Right lobe of liver (tissue), 6 donors: ENCODE data around the gene PDCD4. TPM values are rescaled to one million over a fixed set of nuclear protein-coding genes. Genes with fewer than 3 reads are reported as not detected.

ENCODE experiments used
- ATAC-seq, 4 donors: fragments of 200-7000 bp; cut with Tn5 transposase; one replicate each; pipeline ENCODE4 v1.9.1; 2020; ENCODE audit warnings: mild to moderate bottlenecking in 4 of 4, moderate library complexity in 4 of 4
- DNase-seq, 3 donors: peaks; one replicate each; pipeline ENCODE4 v3.0.0-alpha.2; 2020
- H3K27ac ChIP-seq, 3 donors: fragments of 200-600 bp; one replicate each; pipeline ENCODE4 v1.8.0; 2022
- H3K27me3 ChIP-seq, 2 donors: fragments of 200-600 bp; one replicate each; pipeline ENCODE4 v1.8.0; 2022
- H3K36me3 ChIP-seq, 4 donors: fragments of 200-600 bp; sonication (generic) in 1 of 4; one replicate each; pipeline versions ENCODE4 v1.5.1 to v1.8.0; 2017 to 2022; ENCODE audit warnings: control low read depth in 1 of 4
- H3K4me1 ChIP-seq, 4 donors: fragments of 200-600 bp; sonication (generic) in 1 of 4; one replicate each; pipeline versions ENCODE4 v1.5.1 to v1.8.0; 2017 to 2022; ENCODE audit warnings: control low read depth in 1 of 4
- H3K4me3 ChIP-seq, 3 donors: fragments of 200-600 bp; one replicate each; pipeline ENCODE4 v1.8.0; 2022
- H3K9me3 ChIP-seq, 4 donors: fragments of 200-600 bp; sonication (generic) in 1 of 4; one replicate each; pipeline versions ENCODE4 v1.5.1 to v1.8.0; 2017 to 2022; ENCODE audit warnings: control low read depth in 1 of 4
- POLR2A ChIP-seq: fragments of 450-650 bp; IDR thresholded peaks from one replicate; pipeline ENCODE4 v1.6.1; 2017; ENCODE audit warnings: antibody characterized with exemption, mild to moderate bottlenecking
- WGBS: methylation state at CpG from one replicate; pipeline ENCODE4 v1.1.6; 2018; ENCODE audit warnings: low coverage, low lambda C conversion rate; ENCODE audit not compliant: insufficient coverage; ENCODE audit errors: missing lambda C conversion rate; 5-methylcytosine and 5-hydroxymethylcytosine counted together
- intact Hi-C, 2 donors: fragments of 100-400 bp; cut with DNase I; formaldehyde crosslinking; loops; one replicate each; pipeline versions ENCODE4 v1.11.2 to v1.14.1; 2022
- total RNA-seq, 6 experiments: library from RNA; depleted of rRNA in 2 of 6; stranded (reverse); fragments of >200 nt in 2 of 6; fragmentation: NEBNext Ultra II Directional in 3 of 6; extraction: Animal tissue kit (Norgen Biotek cat#: 25700) in 3 of 6; gene quantifications; one replicate each; pipeline versions ENCODE4 v1.1.0 to v1.2.4, GENCODE V29; 2016 to 2023
- TF ChIP-seq, protein P1 (sequence below), 4 donors: fragments of 200-600 bp in 3 of 4; fragments of 450-650 bp in 1 of 4; IDR thresholded peaks; one replicate each; pipeline versions ENCODE4 v1.5.1 to v1.8.0; 2016 to 2022; ENCODE audit warnings: antibody characterized with exemption in 4 of 4, mild to moderate bottlenecking in 2 of 4
- donor health status: DM: no; HTN: yes; CAD: no.
- donor health status: DM: no; HTN: no; CAD: no.
- donor health status: DM: no; HTN: no; CAD: no.
- donor health status: DM: no; HTN: yes; CAD: no.
- donor health status: DM: no; HTN: yes; CAD: no.

PDCD4 gene
- total RNA-seq, 6 experiments from 2014 or later, result 10.8 to 105 (median 32.5) TPM

DNA sequence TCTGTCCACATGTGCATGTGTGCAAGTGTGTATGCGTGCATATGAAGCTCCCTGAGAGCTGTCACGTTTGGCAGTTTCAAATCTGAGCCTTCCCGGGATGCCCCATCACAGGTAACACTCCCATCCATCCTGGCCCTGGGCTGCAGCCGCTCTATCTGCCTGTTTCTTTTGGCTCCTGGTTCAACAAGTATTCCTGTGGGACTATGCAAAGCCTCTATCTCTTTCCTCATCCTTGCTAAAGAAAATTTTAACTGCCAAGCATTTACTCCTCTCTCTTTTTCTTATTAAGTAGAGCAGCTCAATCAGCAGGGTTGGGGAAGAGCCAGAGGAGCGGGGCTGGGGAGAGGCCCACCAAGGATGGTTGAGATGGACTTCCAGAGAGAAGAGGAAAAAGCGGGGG lies 24.4 kb upstream of the PDCD4 start:
- no peaks in the 10 kb centered on the region for H3K9me3 ChIP-seq
- no peaks in the 10 kb centered on the region for H3K36me3 ChIP-seq
- no peak for ATAC-seq
- intact Hi-C loops, result no loop called here
- peaks cover 0 to 49% (median 24%) of the 10 kb centered on the region in 4 donors for H3K4me1 ChIP-seq
- WGBS, result 83% methylated on average over 6 of the region's 6 CpGs
- H3K27ac ChIP-seq, result no peak overlapping the region
- TF ChIP-seq, protein P1, sequence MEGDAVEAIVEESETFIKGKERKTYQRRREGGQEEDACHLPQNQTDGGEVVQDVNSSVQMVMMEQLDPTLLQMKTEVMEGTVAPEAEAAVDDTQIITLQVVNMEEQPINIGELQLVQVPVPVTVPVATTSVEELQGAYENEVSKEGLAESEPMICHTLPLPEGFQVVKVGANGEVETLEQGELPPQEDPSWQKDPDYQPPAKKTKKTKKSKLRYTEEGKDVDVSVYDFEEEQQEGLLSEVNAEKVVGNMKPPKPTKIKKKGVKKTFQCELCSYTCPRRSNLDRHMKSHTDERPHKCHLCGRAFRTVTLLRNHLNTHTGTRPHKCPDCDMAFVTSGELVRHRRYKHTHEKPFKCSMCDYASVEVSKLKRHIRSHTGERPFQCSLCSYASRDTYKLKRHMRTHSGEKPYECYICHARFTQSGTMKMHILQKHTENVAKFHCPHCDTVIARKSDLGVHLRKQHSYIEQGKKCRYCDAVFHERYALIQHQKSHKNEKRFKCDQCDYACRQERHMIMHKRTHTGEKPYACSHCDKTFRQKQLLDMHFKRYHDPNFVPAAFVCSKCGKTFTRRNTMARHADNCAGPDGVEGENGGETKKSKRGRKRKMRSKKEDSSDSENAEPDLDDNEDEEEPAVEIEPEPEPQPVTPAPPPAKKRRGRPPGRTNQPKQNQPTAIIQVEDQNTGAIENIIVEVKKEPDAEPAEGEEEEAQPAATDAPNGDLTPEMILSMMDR (IDR thresholded peaks at IDR 0.05), result no peak
- TF ChIP-seq POLR2A, result no peak
- H3K4me3 ChIP-seq, result no peak overlapping the region
- DNase-seq, result no peak
- no peaks in the 10 kb centered on the region for H3K27me3 ChIP-seq

DNA sequence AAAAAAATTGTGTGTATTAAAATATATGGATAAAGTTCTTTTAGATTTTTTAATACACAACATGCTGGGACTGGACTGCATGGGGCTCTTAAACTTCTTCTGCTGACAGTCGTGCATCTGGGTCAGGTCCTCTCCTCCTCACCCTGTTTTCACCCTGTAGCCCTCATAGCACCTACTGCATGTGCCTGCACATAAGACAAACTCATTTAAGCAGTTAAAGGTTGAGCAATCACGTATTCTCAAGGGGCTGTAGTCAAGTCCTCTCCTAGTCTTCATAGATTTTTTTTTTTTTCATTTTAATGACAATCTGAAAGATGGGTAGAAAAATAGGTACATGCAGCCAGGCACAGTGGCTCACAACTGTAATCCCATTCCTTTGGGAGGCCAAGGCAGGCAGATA lies 23.6 kb upstream of the PDCD4 start:
- Histone ChIP-seq H3K9me3 (no peaks in the 10 kb centered on the region), H3K36me3 (no peaks in the 10 kb centered on the region), H3K4me1 (peaks cover 0 to 52% (median 28%) of the 10 kb centered on the region in 4 donors), H3K4me3 (no peak overlapping the region), H3K27me3 (no peaks in the 10 kb centered on the region), H3K27ac (no peak overlapping the region)
- ATAC-seq (no peak), DNase-seq (no peak)
- TF ChIP-seq, protein P1 (IDR thresholded peaks at IDR 0.05), result no peak
- no peak for TF ChIP-seq POLR2A
- 73% methylated on average over 2 of the region's 2 CpGs for WGBS
- intact Hi-C loops, result no loop called here

DNA sequence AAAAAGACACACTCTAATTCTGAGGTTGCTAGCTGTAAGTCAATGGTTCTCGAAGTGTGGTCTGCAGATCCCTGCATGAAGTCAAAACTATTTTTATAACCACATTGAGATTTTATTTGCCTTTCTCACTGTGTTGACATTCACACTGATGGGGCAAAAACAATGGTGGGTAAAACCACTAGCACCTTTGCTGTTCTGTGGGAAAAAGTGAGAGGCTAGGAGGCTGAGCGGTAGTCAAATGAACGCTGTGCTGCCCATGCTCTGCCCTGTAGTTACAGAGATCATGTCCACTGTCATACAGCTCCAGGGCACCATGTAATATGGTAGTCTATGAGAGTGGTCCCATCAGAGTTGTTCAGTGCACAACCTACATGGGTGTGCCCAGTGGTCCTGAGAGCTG lies 21.6 kb upstream of the PDCD4 start:
- peaks cover 0 to 40% (median 19%) of the 10 kb centered on the region in 4 donors for H3K4me1 ChIP-seq
- intact Hi-C loops, result no loop called here
- no peaks in the 10 kb centered on the region for H3K27me3 ChIP-seq

DNA sequence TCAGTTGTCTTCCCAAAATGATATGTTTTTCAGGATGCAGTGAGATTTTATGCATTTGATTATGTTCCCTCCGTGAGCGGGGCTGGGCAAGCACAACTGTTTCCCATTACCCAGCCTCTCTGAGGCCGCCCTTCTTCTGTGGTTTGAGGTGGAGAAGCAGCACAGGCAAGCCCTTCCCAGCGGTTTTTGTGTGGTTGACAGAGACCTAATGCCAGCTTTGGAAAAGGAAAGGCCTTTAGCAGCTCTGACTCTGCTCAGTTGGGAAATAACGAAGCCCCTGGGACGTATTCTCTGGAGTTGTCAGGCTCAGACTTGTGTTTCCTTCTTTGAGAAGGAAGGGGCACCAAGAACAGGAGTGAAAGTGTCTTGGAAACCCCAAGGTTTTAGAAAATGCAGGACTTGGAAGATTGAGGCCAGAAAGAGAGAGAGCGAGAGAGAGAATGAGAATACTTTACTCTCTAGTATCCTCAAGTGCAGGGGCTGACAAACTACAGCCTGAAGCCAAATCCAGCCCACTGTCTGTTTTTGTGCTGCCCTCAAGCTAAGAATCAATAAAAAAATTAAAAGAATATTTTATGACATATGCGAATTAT lies 20.6 kb upstream of the PDCD4 start:
- ATAC-seq, result no peak
- no peak overlapping the region for H3K27ac ChIP-seq
- no peak overlapping the region for H3K4me3 ChIP-seq
- DNase-seq, result no peak
- H3K27me3 ChIP-seq, result no peaks in the 10 kb centered on the region
- H3K36me3 ChIP-seq, result no peaks in the 10 kb centered on the region
- TF ChIP-seq, protein P1 (IDR thresholded peaks at IDR 0.05), result no peak
- 67% methylated on average over 7 of the region's 8 CpGs for WGBS
- H3K4me1 ChIP-seq, result peaks cover 0 to 31% (median 15%) of the 10 kb centered on the region in 4 donors
- no peaks in the 10 kb centered on the region for H3K9me3 ChIP-seq
- intact Hi-C loops, result no loop called here

More for the DNA sequence above, 21.6 kb upstream of the PDCD4 start:
- no peak for TF ChIP-seq POLR2A
- TF ChIP-seq, protein P1 (IDR thresholded peaks at IDR 0.05), result no peak
- Histone ChIP-seq H3K27ac (no peak overlapping the region), H3K36me3 (no peaks in the 10 kb centered on the region), H3K9me3 (no peaks in the 10 kb centered on the region), H3K4me3 (no peak overlapping the region)
- no peak for DNase-seq
- no peak for ATAC-seq
- 97% methylated on average over 2 of the region's 3 CpGs for WGBS
